HG03469 (cell line): ENCODE data around the gene CABP7.

Experiments used
- ATAC-seq: cut with Tn5 transposase; IDR thresholded peaks from one replicate; pipeline ENCODE4 v1.9.1; 2021; ENCODE audit warnings: mild to moderate bottlenecking, moderate library complexity, moderate number of reproducible peaks; ENCODE audit not compliant: unreplicated experiment

Gene CABP7

DNA sequence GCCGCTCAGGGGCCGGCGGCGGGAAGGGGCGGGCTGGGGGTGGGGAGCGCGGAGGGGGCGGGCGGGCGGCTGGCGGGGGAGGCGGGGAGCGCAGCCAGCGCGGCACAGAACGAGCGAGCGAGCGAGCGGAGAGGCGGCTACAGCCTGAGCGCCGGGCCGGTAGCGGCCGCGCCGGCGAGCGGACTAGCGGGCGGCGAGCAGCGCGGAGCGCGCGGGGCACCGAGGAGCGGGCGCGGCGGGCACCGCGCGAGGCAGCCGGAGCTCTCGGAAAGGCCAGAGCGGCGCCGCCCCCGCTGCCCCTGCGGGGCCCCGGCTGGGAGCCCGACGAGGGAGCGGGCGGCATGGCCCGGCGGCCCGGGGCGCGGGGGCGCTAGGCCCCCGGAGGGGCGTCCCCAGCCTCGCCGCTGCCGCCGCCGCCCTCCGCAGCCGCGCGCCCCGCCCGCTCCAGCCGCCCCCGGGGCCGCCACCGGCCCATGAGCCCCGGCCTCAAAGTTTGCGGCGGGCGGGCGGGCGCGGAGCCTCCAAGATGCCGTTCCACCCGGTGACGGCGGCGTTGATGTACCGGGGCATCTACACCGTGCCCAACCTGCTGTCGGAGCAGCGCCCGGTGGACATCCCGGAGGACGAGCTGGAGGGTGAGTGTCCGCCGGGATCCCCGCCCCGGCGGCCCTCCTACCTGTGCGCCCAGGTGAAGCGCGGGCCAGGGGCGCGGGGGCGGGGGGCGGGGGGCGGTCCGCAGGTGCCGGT lies at the start of gene CABP7:
Gene CABP7 (plus strand): TSS at position 105 of the 747 bp plus-strand sequence. CDS start 422 bp downstream, at position 527.
- ATAC-seq, result no peak

DNA sequence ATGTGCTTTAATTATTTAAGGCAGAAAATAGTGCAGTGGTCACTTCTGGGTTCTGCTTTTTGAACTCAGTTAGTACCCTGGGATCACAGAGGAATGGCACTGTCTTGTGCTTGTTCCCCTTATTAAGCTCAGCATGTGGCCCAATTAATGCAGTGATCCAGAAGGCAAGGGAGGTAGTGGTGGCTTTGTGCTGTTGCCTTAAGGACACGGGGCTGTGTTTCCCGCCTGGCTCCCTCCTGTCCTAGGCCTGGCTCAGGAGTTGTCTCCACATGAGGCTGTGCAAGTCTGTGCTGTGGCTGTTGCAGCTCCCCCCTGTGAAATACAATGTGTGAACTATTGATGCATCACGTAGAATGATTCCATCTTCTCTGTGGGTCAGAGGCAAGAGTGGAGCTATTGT lies 49.2 kb upstream of the CABP7 start:
- ATAC-seq, result no peak

DNA sequence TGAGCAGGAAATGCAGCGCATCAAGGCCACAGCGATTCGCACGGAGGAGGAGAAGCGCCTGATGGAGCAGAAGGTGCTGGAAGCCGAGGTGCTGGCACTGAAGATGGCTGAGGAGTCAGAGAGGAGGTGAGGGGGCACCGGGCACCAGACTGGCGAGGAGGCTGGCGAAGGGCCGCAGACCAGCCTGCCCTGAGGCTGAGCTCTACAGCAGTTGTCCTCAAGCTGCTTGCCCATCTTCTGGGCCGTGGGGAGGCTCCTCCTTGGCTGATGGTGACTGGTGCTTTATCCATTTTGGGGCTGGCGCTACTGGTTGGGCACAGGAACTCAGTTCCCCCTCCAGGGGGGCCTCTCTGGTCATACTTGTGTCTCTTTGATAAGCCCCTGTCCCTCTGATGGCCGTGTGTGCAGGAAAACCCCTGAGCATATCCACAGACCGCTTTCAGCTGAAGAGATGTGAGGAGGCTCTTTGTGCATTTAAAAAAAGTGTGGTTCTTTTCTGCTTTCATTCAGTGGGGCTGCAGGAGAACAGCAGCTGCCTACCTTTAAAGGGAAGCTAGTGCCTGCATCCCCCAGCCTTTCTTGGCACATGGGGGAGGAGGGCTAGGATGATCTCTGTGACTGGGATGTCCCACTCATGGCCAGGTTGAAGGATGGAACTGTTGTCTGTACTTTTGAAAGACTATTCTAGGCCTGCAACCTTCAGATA lies 46.3 kb upstream of the CABP7 start:
- ATAC-seq, result no peak

DNA sequence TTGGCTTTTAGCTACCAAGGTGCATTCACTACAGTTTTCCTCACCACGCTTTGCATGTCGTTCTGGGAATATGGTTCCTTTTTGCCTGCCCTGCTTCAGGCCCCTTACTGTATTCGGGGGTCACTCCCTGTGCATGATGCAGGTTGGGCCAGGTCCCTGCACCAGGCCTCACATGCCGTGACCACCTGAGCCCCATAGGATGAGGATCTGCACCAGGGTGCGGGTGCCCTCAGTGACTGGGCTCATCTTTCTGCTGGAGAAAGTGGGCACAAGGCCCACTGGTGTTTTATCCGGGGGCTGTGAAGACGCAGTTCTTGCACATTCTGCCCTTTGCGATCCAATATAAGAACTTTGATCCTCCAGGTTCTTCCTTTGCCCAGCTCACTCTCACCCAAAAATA lies 45.7 kb upstream of the CABP7 start:
- ATAC-seq, result no peak

DNA sequence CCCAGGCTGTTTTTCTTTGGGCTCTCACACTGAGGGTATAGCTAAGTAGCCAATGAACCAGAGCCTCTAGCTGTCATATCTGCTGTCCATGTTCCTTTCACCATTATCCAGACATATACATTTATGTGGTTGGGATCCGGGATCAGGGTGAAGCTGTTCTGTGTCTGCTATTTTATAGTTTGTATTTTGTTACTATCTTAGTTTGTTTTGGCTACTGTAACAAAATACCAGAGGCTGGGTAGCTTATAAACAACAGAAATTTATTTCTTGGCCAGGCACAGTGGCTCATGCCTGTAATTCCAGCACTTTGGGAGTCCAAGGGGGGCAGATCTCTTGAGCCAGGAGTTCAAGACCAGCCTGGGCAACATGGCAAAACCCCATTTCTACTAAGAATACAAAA lies 40.5 kb upstream of the CABP7 start:
- ATAC-seq, result no peak

DNA sequence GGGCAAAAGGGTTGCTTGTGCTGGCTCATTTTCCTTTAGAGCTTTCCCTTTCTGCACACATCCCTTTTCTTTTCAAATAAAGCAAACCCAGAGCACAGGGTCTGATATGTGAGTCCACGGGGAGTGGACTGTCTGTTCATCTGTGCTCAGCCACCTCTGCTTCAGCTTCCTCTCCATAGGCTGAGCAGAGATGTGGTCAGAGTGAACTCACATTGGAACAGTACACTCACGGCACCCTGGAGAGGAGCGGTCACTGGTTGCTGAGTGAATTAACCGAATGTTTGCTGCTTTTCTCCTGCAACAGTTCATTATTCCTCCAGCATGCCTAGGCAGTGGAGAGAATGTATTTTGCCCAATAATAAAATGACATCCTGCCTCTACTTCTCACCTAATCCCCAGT lies 36.3 kb upstream of the CABP7 start:
- no peak for ATAC-seq

DNA sequence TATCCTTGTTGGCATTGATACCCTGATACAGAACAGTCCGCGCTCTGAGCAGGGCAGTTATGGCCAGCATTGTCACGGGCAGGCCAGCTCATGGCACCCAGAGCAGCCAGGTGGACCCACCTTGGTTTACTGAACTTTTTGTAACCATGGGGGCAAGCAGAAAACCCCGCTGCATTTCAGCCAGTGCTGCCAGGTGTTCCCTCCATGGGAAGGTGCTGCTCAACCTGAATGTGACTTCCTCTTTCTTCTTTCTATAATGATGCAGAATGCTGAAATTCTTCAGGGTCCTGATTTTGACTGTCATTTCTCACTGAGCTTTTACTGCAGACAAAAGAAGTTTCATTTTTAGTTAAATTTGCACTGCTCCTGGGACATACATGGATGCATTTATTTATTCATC lies 35.6 kb upstream of the CABP7 start:
- ATAC-seq, result no peak

DNA sequence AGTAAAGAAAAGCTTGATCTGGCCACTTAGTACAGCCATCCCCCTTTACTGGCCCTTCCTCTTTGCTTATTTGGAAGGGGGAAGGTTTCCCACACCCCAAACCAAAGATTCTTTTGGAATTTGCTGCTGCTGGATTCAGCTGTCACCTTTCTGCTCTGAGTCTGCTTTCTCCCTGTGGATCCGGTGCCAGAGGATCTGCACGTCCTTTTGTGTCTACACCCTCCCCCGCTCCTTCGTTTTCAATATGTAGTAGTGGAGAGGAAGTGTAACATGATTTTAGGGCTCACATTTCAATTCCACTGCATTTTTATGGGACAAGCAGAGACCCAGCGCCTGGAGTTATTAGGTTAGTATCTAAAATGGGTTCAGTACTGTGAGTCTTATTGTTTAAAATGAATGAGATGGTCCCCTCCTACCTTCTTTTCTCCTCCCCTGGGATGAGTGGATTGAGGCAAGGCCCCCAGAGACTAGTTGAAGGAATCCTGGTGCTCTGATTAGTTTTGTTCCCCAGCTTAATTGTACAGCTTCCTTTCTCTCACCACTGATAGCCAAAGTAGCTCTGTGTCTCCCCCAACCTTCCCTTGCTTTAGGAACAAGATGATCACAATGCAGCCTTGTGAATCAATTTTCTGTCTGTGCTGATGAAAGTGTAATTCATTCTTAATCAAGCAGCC lies 30.5 kb upstream of the CABP7 start:
- ATAC-seq, result no peak

DNA sequence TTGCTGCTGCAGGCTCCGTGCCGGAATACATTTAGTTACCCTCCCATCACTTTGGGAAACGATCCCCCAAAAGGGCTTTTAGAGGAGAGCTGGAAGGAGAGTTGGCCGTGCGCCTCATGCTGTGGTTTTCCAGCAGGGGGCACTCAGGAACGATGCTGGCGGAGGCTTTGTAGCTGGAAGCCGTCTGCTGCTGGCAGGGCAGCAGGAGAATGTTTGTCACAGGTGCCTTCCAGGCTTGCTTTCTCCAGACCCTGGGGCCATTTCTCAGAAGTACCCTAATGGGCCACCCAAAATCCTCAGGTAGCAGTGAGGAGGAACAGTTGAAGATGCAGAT lies 30.0 kb upstream of the CABP7 start:
- no peak for ATAC-seq

DNA sequence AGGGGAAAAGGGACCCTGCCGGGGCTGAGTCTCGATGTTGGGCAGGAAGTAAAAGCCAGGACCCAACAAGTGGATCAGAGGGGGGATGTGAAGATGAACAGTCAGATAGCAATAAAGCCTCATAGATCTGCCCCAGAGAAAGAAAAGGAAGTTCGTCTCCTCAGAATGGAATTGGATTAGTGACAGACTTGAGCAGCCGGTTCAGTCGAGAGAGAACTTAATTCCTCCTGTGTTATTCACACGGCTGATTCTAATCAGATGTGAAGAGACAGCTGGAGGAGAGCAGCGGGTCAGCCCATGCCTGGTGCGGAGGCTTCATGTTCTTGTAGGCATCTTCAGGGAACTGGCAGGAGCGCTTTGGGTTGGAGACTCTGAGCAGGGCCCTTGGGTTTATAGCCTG lies 29.3 kb upstream of the CABP7 start:
- no peak for ATAC-seq

DNA sequence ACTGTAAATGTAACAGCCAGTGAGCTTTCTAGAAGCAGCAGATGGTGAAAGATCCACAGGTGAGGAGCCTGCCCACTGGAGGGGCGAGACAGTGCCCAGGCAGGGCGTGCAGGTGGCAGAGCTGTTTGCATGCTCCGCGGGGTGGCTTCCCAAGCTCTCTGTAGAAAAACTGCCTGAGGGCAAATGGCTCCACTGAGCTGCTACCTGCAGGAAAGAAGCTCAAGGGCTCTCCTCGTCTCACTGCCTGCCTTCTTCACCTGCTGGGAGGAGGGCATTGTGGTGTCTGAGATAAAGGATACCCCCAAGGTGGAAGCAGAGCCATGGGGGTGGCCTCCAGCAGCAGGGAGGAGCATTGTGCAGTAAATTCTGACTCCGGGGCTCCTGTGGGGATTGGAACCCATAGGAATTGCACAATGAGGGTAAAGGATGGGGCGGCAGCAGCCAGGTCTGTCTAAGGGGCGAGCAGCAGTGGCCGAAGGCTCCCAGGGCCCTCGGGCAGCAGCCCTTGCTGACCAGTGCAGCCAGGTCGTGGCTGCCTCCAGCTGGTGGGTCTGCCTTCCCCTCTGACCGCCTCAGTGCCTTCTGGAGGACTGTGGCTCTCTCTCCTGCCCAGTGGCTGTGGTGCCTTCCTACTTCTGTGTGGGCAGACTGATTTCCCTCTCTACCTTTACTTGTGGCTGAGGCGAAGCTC lies 28.0 kb upstream of the CABP7 start:
- ATAC-seq, result no peak

DNA sequence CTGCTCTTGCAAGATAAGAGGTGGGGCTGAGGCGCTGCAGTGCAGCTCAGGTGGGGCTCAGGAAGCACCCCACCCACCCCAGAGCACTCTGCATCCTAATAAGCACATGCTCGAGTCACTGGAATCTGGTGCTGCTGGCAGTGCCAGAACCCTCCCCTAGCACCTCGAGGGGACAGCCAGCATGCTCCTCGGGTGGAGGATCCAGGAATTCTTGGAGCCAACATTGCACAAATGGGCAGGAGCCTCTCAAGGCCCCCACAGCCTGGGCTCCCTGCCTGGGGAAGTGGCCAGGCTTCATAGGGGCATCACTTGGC lies 27.5 kb upstream of the CABP7 start:
- ATAC-seq, result no peak

DNA sequence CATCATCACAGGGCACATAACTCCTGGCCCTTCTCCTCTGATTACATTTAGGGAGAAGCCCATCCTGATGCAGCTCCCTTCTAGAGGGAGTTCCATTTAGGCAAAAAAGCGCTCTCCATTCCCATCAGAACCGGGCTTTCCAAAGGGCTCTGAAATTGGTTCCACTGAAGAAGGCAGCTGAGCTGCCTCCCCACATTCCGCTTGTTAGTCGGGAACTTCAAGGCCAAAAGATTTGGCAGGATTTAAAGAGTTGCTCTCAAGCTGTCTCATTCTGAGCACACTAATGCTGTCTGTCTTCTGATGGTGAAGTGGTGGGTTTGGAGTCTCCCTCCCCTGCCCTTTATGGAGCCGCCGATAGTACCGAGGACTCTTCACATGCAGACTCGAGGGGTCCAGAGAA lies 26.6 kb upstream of the CABP7 start:
- no peak for ATAC-seq

DNA sequence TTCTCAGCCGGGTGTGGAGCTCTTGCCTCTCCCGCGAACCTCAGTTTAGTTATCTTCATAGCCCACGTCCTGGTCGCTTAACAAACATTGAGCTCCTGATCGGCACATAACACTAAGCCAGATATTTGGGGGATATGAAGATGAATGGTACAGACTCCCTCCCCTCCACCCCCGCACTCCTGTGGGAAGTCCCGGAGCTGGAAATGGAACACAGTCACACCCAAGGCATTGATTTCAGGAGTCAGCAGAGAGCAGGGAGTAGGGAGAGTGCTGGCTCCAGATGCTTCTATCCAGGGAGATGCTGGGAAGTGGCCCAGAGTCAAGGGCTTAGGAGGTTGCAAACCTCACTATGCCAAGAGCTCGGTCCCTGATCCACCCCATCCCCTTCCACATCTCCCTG lies 26.1 kb upstream of the CABP7 start:
- no peak for ATAC-seq

DNA sequence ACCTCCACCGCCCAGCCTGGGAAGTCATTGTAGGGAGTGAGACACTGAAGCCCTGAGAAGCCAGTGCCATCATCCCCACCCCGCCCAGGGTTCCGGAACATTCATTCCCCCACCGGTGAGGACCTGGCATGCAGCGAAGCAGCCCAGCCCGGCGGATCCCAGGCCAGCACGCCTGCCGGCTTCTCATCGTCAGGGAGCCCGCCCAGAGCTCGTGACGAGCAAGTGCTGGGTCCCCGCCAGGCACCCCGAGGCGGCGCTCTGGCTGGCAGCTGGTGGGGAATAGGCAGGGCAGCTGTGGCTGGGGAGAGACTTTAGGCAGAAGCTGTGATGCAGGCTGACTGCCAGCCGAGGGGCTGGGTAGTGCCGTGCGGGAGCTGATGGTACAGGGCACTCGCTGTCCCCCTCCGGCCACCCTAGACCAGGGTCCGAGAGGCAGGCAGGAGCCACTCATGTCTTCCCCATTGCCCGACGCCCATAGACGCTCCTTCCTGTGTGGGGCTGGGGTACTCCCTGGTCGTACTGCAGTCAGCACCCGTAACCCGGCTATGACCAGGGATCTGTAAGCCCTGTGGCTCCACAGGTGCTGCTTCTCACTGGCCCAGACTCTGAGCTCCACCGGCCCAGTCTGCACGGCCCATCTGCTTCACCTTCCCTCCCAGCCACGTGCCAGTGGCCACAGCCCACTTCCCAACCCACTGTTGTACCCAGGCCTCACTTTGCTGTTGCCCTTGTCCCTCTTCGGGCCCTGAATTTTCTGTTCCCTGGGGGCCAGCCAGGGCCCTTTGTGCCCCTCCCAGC lies 24.5 kb upstream of the CABP7 start:
- no peak for ATAC-seq

DNA sequence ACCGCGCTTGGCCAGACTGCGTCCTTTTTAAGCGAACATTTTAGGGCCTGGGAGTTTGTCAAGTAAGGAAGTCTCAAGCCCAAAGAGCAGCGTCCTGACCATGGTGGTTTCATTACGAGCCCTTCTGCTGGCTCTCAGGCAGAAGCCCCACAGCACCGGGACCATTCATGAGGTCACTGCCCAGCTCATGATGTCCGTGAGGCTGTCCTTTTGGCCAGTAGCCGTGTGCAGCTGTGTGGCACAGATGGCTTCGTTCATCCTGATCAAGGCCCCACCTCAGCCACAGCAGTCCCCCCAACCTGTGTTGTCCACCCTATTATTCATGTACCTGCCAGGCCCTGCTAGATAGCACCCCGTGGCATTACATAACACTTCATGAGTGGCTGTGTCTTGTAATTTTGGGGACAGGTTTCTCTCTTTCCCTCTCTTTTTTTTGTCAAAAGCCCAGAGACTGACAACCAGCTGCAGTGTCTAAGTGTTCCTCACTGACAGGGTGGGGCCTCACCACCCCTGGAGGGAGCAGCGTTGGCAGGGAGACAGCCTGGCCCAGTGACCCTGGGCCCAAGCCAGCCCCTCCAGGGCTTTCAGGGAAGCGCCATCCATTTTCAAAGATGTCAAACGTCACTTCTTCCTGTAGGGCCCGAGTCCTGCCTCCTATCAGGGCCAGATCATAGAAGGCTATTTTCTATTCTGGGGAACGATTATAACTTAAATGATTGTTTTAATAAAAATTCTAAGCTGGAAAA lies 21.8 kb upstream of the CABP7 start:
- no peak for ATAC-seq

DNA sequence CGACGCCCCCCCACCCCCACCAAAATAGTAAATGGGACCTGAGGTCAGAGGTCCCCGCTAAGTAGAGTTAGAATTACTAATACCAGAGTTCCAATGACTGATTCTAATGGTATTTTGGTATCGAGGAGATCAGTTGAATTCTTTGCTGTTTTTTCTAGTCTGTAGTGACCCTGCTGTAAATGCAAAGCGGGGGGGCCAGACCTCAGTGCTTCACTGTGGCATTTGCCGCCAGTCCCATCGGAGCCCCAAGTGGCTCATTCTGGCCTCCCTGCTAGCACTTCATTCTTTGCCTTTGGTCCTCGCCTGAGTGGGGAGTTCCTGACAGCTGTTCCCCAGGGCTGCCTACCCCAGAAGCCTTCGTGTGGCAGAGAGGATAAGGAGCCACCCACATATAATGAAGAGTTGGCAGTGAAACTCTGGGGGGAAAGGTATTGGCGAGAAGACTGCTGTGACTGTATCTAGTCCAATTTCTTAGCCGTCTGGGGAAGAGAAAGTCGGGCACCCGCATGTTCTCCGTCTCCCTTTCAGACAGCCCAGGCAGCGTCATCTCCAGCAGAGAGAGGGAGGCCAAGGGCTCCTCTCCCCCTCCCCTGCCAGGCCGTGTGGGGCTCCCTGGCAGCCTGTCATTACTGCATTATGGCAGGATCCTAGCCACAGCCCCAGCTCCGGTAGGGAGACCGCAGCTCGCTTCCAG lies 19.4 kb upstream of the CABP7 start:
- ATAC-seq, result no peak

DNA sequence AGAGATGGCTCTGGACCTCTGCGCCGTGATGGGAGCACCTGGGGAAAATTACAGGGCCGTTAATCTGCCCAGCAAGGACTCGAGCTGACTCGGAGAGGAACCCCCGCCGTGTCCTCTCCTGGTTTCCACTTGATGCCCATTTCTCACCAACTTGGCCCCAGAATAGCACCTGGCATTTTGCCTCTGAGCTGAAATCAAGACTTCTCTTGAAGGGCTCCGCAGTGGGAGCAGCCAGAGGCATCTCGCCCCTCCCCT lies 19.0 kb upstream of the CABP7 start:
- ATAC-seq, result no peak

DNA sequence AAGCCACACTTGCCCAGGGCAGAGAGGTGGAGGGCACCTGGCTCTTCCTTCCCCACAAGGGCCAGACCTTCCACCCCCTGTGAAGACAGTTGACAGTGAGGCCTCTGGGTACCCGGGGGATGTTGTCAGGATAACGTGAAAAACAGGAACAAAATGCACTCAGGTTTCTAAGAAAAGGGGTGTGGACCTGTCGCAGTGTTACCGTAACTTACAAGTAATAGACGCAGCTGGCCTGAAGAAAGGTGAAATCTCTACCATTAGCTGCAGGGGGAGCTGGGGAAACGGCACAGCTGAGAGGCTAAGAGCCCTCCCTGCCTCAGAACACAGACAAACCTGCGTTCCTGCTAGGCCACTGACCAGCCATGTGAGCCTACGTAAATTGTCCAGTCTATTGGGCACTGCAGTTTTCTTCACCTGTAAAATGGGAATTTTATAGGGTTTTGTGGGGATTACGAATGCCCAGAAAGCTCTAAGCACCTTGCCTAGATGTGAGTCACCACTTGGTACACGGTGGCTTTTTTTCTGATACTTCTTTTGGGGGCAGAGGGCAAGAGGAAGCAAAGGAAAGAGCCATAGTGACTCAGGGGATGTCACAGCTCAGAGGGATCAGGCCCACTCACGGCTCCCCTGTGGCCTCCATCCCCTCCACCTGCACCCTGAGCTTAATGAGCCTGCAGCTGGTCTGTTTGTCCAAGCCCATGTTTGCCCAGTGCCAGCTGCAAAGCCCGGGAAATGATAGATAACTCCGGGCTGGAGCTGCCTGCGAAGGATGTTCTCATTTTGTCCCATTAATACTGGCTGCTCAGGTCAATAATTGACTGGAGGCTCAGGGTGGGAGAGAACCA lies 18.4 kb upstream of the CABP7 start:
- no peak for ATAC-seq
